GM19035 (cell line): ENCODE results near the gene AMH.
"Not testable (repeated sequence)": the region's sequence is repeated elsewhere in the genome, so short reads cannot be mapped to it uniquely, and the experiment has no call there.

ENCODE experiments used
- ATAC-seq: cut with Tn5 transposase; IDR thresholded peaks from one replicate; pipeline ENCODE4 v1.9.1; 2021; ENCODE audit not compliant: unreplicated experiment

Gene AMH

GRCh38 chr19:2269244-2270156, 20.4 kb downstream of the AMH start:
- peak; percentile 63 for ATAC-seq

- ATAC-seq = no peak
These were observed 21.0 kb downstream of the AMH start for GRCh38 chr19:2270157-2270422.

GRCh38 chr19:2270423-2271233, 21.5 kb downstream of the AMH start:
- ATAC-seq = no peak

- ATAC-seq = no peak
These were observed 22.3 kb downstream of the AMH start for GRCh38 chr19:2271234-2272103.

- ATAC-seq = peak; percentile 25
These were observed 24.4 kb downstream of the AMH start for GRCh38 chr19:2273356-2274184.

GRCh38 chr19:2274185-2274711, 25.1 kb downstream of the AMH start:
- no peak for ATAC-seq

- ATAC-seq = no peak
These were observed 25.9 kb downstream of the AMH start for GRCh38 chr19:2274931-2275535.

GRCh38 chr19:2275588-2276428, 26.7 kb downstream of the AMH start:
- ATAC-seq = no peak

GRCh38 chr19:2276429-2276986, 27.4 kb downstream of the AMH start:
- no peak for ATAC-seq

- no peak for ATAC-seq
These were observed 28.0 kb downstream of the AMH start for GRCh38 chr19:2277138-2277537.

GRCh38 chr19:2278459-2279158, 29.5 kb downstream of the AMH start:
- no peak for ATAC-seq

GRCh38 chr19:2280633-2281264, 31.6 kb downstream of the AMH start:
- ATAC-seq = no peak

GRCh38 chr19:2281265-2282061, 32.3 kb downstream of the AMH start:
- ATAC-seq = not testable (repeated sequence)

- no peak for ATAC-seq
These were observed 33.1 kb downstream of the AMH start, which contains the start of gene PEAK3 for GRCh38 chr19:2282062-2282861. Gene PEAK3, minus strand, starts transcription at chr19:2282175. Its CDS starts 1,244 bp downstream, at chr19:2280931.

- ATAC-seq = no peak
These were observed 33.7 kb downstream of the AMH start for GRCh38 chr19:2282862-2283237.
